ENCODE data around the gene EEPD1.

DNA sequence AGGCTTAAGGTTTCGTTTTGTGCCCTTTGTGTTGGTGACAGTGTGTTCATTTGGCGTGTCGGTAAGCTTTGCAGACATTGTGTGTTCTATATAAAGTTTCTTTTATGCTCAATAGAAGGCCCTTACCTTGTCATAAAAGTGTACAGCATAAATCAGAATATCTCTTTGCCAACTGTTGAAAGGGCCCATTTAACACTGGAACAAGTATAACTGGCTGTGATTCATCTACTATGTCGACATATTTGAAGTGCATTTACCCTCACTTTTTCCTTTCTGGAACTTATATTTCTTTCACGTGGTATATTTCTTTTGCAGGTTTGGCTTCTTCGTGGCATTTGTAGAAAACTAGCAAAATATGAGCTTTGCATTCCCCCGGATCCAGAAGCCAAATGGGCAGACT is 32.7 kb downstream of the EEPD1 start:
- TF ChIP-seq EP300 (IDR thresholded peaks at IDR 0.05; ENCODE audit: borderline replicate concordance in 1 of 2, low read depth in 1 of 2, low read length in 1 of 2), result no peak
- no peak for TF ChIP-seq SIN3A (IDR thresholded peaks at IDR 0.05; ENCODE audit: borderline replicate concordance, low read depth, low read length)
- TF ChIP-seq, protein P1, sequence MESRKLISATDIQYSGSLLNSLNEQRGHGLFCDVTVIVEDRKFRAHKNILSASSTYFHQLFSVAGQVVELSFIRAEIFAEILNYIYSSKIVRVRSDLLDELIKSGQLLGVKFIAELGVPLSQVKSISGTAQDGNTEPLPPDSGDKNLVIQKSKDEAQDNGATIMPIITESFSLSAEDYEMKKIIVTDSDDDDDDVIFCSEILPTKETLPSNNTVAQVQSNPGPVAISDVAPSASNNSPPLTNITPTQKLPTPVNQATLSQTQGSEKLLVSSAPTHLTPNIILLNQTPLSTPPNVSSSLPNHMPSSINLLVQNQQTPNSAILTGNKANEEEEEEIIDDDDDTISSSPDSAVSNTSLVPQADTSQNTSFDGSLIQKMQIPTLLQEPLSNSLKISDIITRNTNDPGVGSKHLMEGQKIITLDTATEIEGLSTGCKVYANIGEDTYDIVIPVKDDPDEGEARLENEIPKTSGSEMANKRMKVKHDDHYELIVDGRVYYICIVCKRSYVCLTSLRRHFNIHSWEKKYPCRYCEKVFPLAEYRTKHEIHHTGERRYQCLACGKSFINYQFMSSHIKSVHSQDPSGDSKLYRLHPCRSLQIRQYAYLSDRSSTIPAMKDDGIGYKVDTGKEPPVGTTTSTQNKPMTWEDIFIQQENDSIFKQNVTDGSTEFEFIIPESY (IDR thresholded peaks at IDR 0.05; ENCODE audit: borderline replicate concordance, low read depth), result no peak
- TF ChIP-seq, protein P2, sequence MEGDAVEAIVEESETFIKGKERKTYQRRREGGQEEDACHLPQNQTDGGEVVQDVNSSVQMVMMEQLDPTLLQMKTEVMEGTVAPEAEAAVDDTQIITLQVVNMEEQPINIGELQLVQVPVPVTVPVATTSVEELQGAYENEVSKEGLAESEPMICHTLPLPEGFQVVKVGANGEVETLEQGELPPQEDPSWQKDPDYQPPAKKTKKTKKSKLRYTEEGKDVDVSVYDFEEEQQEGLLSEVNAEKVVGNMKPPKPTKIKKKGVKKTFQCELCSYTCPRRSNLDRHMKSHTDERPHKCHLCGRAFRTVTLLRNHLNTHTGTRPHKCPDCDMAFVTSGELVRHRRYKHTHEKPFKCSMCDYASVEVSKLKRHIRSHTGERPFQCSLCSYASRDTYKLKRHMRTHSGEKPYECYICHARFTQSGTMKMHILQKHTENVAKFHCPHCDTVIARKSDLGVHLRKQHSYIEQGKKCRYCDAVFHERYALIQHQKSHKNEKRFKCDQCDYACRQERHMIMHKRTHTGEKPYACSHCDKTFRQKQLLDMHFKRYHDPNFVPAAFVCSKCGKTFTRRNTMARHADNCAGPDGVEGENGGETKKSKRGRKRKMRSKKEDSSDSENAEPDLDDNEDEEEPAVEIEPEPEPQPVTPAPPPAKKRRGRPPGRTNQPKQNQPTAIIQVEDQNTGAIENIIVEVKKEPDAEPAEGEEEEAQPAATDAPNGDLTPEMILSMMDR (IDR thresholded peaks at IDR 0.05), result no peak
- TF ChIP-seq SMC3 (IDR thresholded peaks at IDR 0.05; ENCODE audit: low read depth, low read length), result no peak
- TF ChIP-seq POLR2AphosphoS5 (IDR thresholded peaks at IDR 0.05; ENCODE audit: low read depth, low read length), result no peak
- no peak for TF ChIP-seq YY1 (IDR thresholded peaks at IDR 0.05; ENCODE audit: low read depth)
- TF ChIP-seq MXI1 (IDR thresholded peaks at IDR 0.05; ENCODE audit: low read depth, low read length), result no peak

Measured in SK-N-SH (cell line).